ENCODE measurements around the gene FXR2. TPM values are rescaled to one million over a fixed set of nuclear protein-coding genes. Genes with fewer than 3 reads are reported as not detected.

The FXR2 gene
- total and polyA plus RNA-seq, 2 donors (not counting 1 experiment from before 2014, with no cell fraction given): 22.0 to 46.6 TPM

DNA sequence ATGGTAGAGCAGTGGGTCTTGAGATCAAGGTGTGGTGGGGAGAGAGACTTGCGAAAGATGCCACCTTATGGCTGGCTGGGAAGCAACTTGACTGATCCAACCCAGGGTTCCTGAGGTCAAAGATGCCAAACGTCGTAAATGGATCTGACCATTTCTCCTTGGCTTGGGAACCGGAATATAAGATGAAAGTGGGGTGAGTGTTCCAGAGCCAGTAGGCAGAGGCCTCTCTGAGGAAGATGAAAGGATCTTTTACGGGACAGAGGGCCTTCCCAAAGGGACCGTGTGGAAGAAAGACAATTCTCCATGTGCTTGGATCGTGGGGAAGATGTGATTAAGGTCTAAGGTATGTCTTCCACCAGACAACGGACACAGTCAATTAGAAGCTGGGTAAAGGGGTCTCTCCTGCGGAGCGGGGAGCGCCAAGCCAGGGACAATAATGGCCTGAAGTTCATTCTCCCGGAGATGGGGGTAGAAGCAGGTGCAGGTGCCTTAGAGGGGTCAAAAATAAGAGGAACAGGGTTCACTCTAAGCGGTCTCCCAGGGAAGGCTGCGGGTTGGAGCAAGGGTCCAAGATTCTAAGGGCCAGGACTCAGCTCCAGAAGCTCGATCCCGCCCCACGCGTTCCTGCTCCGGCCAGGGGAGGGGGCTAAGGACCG lies 800 bp downstream of the FXR2 start:
- Histone ChIP-seq H3K4me3 (replicated peaks in 1 of 4; ENCODE audit: control extremely low read depth in 1 of 4, insufficient read depth in 1 of 4, low read depth in 3 of 4, low read length in 4 of 4) (peak overlapping the region; percentile 54 to 96 (median 80)), H3K4me2 (ENCODE audit: extremely low read depth, insufficient read depth, low read length) (peak overlapping the region; percentile 93), H3K36me3 (ENCODE audit: control insufficient read depth, insufficient read depth, low read length) (no peaks in the 10 kb centered on the region), H3K9me3 (ENCODE audit: control insufficient read depth, insufficient read depth, low read depth, low read length) (no peaks in the 10 kb centered on the region), H3K9ac (ENCODE audit: insufficient read depth, low read length) (peak overlapping the region; percentile 80), H3K27ac (ENCODE audit: insufficient read depth, low read length) (peak overlapping the region; percentile 65), H3K79me2 (ENCODE audit: control insufficient read depth, insufficient read depth, low read length) (peaks cover 45% of the 10 kb centered on the region), H3K4me1 (ENCODE audit: control insufficient read depth, extremely low read depth, insufficient read depth, low read length) (peaks cover 5% of the 10 kb centered on the region), H3K27me3 (ENCODE audit: control insufficient read depth, insufficient read depth, low read length) (no peaks in the 10 kb centered on the region), H4K20me1 (ENCODE audit: control insufficient read depth, extremely low read depth, insufficient read depth, low read length) (no peaks in the 10 kb centered on the region), H2AFZ (ENCODE audit: low read length) (no peak overlapping the region)
- DNase-seq (ENCODE audit: low read depth in 2 of 2): peak; percentile 31 to 61
- TF ChIP-seq EZH2 (IDR thresholded peaks at IDR 0.05; ENCODE audit: low read length, missing control alignments): no peak
- TF ChIP-seq, protein P1, sequence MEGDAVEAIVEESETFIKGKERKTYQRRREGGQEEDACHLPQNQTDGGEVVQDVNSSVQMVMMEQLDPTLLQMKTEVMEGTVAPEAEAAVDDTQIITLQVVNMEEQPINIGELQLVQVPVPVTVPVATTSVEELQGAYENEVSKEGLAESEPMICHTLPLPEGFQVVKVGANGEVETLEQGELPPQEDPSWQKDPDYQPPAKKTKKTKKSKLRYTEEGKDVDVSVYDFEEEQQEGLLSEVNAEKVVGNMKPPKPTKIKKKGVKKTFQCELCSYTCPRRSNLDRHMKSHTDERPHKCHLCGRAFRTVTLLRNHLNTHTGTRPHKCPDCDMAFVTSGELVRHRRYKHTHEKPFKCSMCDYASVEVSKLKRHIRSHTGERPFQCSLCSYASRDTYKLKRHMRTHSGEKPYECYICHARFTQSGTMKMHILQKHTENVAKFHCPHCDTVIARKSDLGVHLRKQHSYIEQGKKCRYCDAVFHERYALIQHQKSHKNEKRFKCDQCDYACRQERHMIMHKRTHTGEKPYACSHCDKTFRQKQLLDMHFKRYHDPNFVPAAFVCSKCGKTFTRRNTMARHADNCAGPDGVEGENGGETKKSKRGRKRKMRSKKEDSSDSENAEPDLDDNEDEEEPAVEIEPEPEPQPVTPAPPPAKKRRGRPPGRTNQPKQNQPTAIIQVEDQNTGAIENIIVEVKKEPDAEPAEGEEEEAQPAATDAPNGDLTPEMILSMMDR (conservative IDR thresholded peaks at IDR 0.05 in 1 of 2, IDR thresholded peaks at IDR 0.05 in 1 of 2; ENCODE audit: low read depth in 1 of 2, low read length in 2 of 2): no peak

DNA sequence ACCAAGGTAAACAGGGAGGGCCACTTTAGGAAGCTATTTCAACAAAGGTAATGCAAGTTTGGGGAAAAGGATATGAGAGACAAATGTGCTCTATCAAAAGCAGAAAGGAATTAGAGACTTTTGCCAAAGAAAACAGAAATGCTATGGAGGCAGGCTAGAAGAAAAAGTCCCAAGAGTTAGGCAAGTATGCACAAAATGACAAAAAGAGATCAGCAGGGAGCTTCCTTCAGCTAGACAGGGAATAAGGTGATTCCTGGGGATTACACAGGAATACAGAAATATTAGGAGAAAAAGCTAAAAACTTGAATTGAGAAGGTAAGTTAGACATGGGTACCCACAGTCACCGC lies 2.4 kb downstream of the FXR2 start:
- peaks cover 2% of the 10 kb centered on the region for H3K36me3 ChIP-seq (ENCODE audit: control insufficient read depth, insufficient read depth, low read length)
- peak overlapping the region; percentile 60 for H3K4me2 ChIP-seq (ENCODE audit: extremely low read depth, insufficient read depth, low read length)
- peaks cover 5% of the 10 kb centered on the region for H3K4me1 ChIP-seq (ENCODE audit: control insufficient read depth, extremely low read depth, insufficient read depth, low read length)
- DNase-seq (ENCODE audit: low read depth in 2 of 2): peak in 1 of 2 donors; percentile 35
- TF ChIP-seq, protein P1 (conservative IDR thresholded peaks at IDR 0.05 in 1 of 2, IDR thresholded peaks at IDR 0.05 in 1 of 2; ENCODE audit: low read depth in 1 of 2, low read length in 2 of 2): no peak
- TF ChIP-seq EZH2 (IDR thresholded peaks at IDR 0.05; ENCODE audit: low read length, missing control alignments): no peak
- no peak overlapping the region for H3K27ac ChIP-seq (ENCODE audit: insufficient read depth, low read length)
- H3K79me2 ChIP-seq (ENCODE audit: control insufficient read depth, insufficient read depth, low read length): peaks cover 55% of the 10 kb centered on the region
- H2AFZ ChIP-seq (ENCODE audit: low read length): no peak overlapping the region
- no peaks in the 10 kb centered on the region for H3K9me3 ChIP-seq (ENCODE audit: control insufficient read depth, insufficient read depth, low read depth, low read length)
- H3K9ac ChIP-seq (ENCODE audit: insufficient read depth, low read length): no peak overlapping the region
- H4K20me1 ChIP-seq (ENCODE audit: control insufficient read depth, extremely low read depth, insufficient read depth, low read length): no peaks in the 10 kb centered on the region
- no peaks in the 10 kb centered on the region for H3K27me3 ChIP-seq (ENCODE audit: control insufficient read depth, insufficient read depth, low read length)
- H3K4me3 ChIP-seq (replicated peaks in 1 of 4; ENCODE audit: control extremely low read depth in 1 of 4, insufficient read depth in 1 of 4, low read depth in 3 of 4, low read length in 4 of 4): peak overlapping the region in 2 of 4 experiments; percentile 13 to 45

DNA sequence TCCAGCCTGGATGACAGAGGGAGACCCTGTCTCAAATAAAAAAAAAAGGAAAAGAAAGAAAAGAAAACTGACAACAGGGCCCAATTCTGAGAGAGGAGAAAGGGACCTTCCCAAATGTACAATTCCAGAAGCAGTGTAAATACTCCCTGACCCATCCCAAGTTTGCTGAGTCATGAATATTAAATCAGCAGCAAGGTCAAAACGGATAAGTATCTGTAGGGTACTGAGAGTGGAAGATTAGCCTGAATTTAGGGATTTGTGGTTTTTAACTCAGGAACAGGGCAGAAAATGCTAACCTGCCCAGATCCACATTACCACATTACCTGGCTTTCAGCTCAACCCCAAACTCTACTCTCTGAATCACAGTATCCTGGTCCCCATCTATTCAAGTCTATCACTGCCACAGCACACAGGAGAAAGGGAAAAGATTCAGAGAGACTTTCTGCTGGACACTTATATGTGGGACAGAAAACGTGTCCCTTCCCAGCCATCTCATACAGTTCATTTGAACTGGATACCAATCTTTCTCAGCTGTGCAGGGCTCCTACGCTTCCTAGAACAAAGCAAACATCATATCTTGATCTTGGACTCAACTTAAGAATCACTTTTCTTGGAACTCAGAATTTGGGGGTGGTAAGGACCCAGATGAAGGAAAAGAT lies 2.9 kb downstream of the FXR2 start:
- no peak overlapping the region for H3K27ac ChIP-seq (ENCODE audit: insufficient read depth, low read length)

More for the DNA sequence above, 2.9 kb downstream of the FXR2 start:
- no peak overlapping the region for H3K9ac ChIP-seq (ENCODE audit: insufficient read depth, low read length)
- peaks cover 55% of the 10 kb centered on the region for H3K79me2 ChIP-seq (ENCODE audit: control insufficient read depth, insufficient read depth, low read length)
- no peaks in the 10 kb centered on the region for H3K27me3 ChIP-seq (ENCODE audit: control insufficient read depth, insufficient read depth, low read length)
- no peak overlapping the region for H2AFZ ChIP-seq (ENCODE audit: low read length)
- no peak for TF ChIP-seq EZH2 (IDR thresholded peaks at IDR 0.05; ENCODE audit: low read length, missing control alignments)
- TF ChIP-seq, protein P1 (conservative IDR thresholded peaks at IDR 0.05 in 1 of 2, IDR thresholded peaks at IDR 0.05 in 1 of 2; ENCODE audit: low read depth in 1 of 2, low read length in 2 of 2): no peak
- H3K4me3 ChIP-seq (replicated peaks in 1 of 4; ENCODE audit: control extremely low read depth in 1 of 4, insufficient read depth in 1 of 4, low read depth in 3 of 4, low read length in 4 of 4): peak overlapping the region in 2 of 4 experiments; percentile 13 to 45
- no peak for DNase-seq (ENCODE audit: low read depth in 2 of 2)
- H3K9me3 ChIP-seq (ENCODE audit: control insufficient read depth, insufficient read depth, low read depth, low read length): no peaks in the 10 kb centered on the region
- H3K36me3 ChIP-seq (ENCODE audit: control insufficient read depth, insufficient read depth, low read length): peaks cover 2% of the 10 kb centered on the region
- H3K4me1 ChIP-seq (ENCODE audit: control insufficient read depth, extremely low read depth, insufficient read depth, low read length): peaks cover 5% of the 10 kb centered on the region
- H4K20me1 ChIP-seq (ENCODE audit: control insufficient read depth, extremely low read depth, insufficient read depth, low read length): no peaks in the 10 kb centered on the region
- H3K4me2 ChIP-seq (ENCODE audit: extremely low read depth, insufficient read depth, low read length): peak overlapping the region; percentile 60
